ENCODE results near the gene PRR14. TPM values are rescaled to one million over a fixed set of nuclear protein-coding genes. Genes with fewer than 3 reads are reported as not detected.
"Not testable (repeated sequence)": the region's sequence is repeated elsewhere in the genome, so short reads cannot be mapped to it uniquely, and the experiment has no call there.

PRR14 gene
- total RNA-seq, 1 donor from 2014 or later: 43.7 TPM

- Mint-ChIP-seq H3K4me1 (peaks cover 2% of the 10 kb centered on the region), H3K27ac (no peak overlapping the region), H3K4me3 (no peak overlapping the region), H3K36me3 (no peaks in the 10 kb centered on the region), H3K9me3 (peaks cover 8% of the 10 kb centered on the region), H3K27me3 (ENCODE audit: low read depth) (peaks cover 2% of the 10 kb centered on the region)
- TF ChIP-seq CTCF (IDR thresholded peaks at IDR 0.05; ENCODE audit: unreplicated experiment): no peak
- no peak for DNase-seq (ENCODE audit: low spot score in 2 of 2, unreplicated experiment in 2 of 2)
These were observed 27.1 kb upstream of the PRR14 start for GRCh38 chr16:30623536-30624283.

- Mint-ChIP-seq H3K9me3 (peaks cover 4% of the 10 kb centered on the region), H3K4me1 (peaks cover 4% of the 10 kb centered on the region), H3K27ac (no peak overlapping the region), H3K4me3 (no peak overlapping the region), H3K36me3 (no peaks in the 10 kb centered on the region), H3K27me3 (ENCODE audit: low read depth) (peaks cover 2% of the 10 kb centered on the region)
- DNase-seq (ENCODE audit: low spot score in 2 of 2, unreplicated experiment in 2 of 2): no peak
- no peak for TF ChIP-seq CTCF (IDR thresholded peaks at IDR 0.05; ENCODE audit: unreplicated experiment)
These were observed 24.5 kb upstream of the PRR14 start for GRCh38 chr16:30626236-30626635.

GRCh38 chr16:30628628-30629540 is 21.9 kb upstream of the PRR14 start:
- no peaks in the 10 kb centered on the region for H3K27me3 Mint-ChIP-seq (ENCODE audit: low read depth)
- H3K4me3 Mint-ChIP-seq: peak overlapping the region; percentile 38
- no peaks in the 10 kb centered on the region for H3K9me3 Mint-ChIP-seq
- DNase-seq (ENCODE audit: low spot score in 2 of 2, unreplicated experiment in 2 of 2): peak; percentile 62 to 88
- peak; percentile 85 for TF ChIP-seq CTCF (IDR thresholded peaks at IDR 0.05; ENCODE audit: unreplicated experiment)
- H3K4me1 Mint-ChIP-seq: peaks cover 4% of the 10 kb centered on the region
- peak overlapping the region; percentile 77 for H3K27ac Mint-ChIP-seq
- no peaks in the 10 kb centered on the region for H3K36me3 Mint-ChIP-seq

- peaks cover 19% of the 10 kb centered on the region for H3K4me1 Mint-ChIP-seq
- H3K9me3 Mint-ChIP-seq; DNase-seq (ENCODE audit: low spot score in 2 of 2, unreplicated experiment in 2 of 2); H3K27ac Mint-ChIP-seq; H3K4me3 Mint-ChIP-seq; H3K27me3 Mint-ChIP-seq (ENCODE audit: low read depth); H3K36me3 Mint-ChIP-seq: not testable (repeated sequence)
These were observed 18.3 kb upstream of the PRR14 start for GRCh38 chr16:30632454-30632853.

- TF ChIP-seq CTCF (IDR thresholded peaks at IDR 0.05; ENCODE audit: unreplicated experiment): no peak
- Mint-ChIP-seq H3K36me3 (no peaks in the 10 kb centered on the region), H3K27me3 (ENCODE audit: low read depth) (no peaks in the 10 kb centered on the region), H3K4me1 (peaks cover 19% of the 10 kb centered on the region), H3K27ac (no peak overlapping the region), H3K9me3 (no peaks in the 10 kb centered on the region), H3K4me3 (peak overlapping the region; percentile 85)
- DNase-seq (ENCODE audit: low spot score in 2 of 2, unreplicated experiment in 2 of 2): no peak
These were observed 17.2 kb upstream of the PRR14 start for GRCh38 chr16:30633526-30633925.

- peaks cover 3% of the 10 kb centered on the region for H3K27me3 Mint-ChIP-seq (ENCODE audit: low read depth)
- no peaks in the 10 kb centered on the region for H3K36me3 Mint-ChIP-seq
- DNase-seq (ENCODE audit: low spot score in 2 of 2, unreplicated experiment in 2 of 2): no peak
- H3K9me3 Mint-ChIP-seq: no peaks in the 10 kb centered on the region
- H3K4me1 Mint-ChIP-seq: peaks cover 15% of the 10 kb centered on the region
- H3K4me3 Mint-ChIP-seq: no peak overlapping the region
- no peak for TF ChIP-seq CTCF (IDR thresholded peaks at IDR 0.05; ENCODE audit: unreplicated experiment)
- H3K27ac Mint-ChIP-seq: no peak overlapping the region
These were observed 14.2 kb upstream of the PRR14 start for GRCh38 chr16:30636599-30636998.

GRCh38 chr16:30637139-30637538 is 13.6 kb upstream of the PRR14 start:
- H3K36me3 Mint-ChIP-seq; H3K27ac Mint-ChIP-seq; H3K27me3 Mint-ChIP-seq (ENCODE audit: low read depth); DNase-seq (ENCODE audit: low spot score in 2 of 2, unreplicated experiment in 2 of 2); H3K4me3 Mint-ChIP-seq; H3K9me3 Mint-ChIP-seq: not testable (repeated sequence)
- H3K4me1 Mint-ChIP-seq: peaks cover 15% of the 10 kb centered on the region

Data from mesothelial cell of epicardium (in vitro differentiated cells).